ENCODE measurements around the gene PPP2R2B. TPM values are rescaled to one million over a fixed set of nuclear protein-coding genes. Genes with fewer than 3 reads are reported as not detected.

PPP2R2B gene
- total RNA-seq, 1 experiment from 2014 or later = not detected

DNA sequence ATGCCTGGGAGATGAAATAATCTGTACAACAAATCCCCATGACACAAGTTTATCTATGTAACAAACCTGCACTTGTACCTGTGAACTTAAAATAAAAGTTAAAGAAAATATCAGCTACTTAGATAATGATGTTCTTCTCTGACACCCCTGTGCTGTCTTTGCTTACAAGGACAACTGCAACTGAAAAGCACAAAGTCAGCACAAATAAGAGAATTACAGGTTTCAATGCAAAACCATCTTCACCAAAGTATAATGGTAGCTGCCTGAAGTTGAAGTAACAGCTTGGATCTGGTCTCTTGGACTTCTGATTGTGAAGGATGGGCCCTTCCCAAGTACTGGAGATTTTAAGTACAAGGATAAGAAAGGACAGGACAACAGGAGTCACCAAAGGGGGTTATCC is 45.6 kb upstream of the PPP2R2B start:
- intact Hi-C loops (cut with micrococcal nuclease) = no loop called here
- POLR2A ChIA-PET = no interaction called here
- TF ChIP-seq JUND (IDR thresholded peaks at IDR 0.05) (no peak), TCF7L2 (IDR thresholded peaks at IDR 0.05; ENCODE audit: borderline replicate concordance, extremely low read depth, insufficient read depth, insufficient read length) (no peak), CEBPB (IDR thresholded peaks at IDR 0.05; ENCODE audit: low read depth) (no peak), FOSL1 (IDR thresholded peaks at IDR 0.05; ENCODE audit: low read depth) (no peak), RAD21 (IDR thresholded peaks at IDR 0.05; ENCODE audit: low read depth) (no peak), ELF1 (IDR thresholded peaks at IDR 0.05; ENCODE audit: borderline replicate concordance, low read depth) (no peak), POLR2A (IDR thresholded peaks at IDR 0.05; ENCODE audit: borderline replicate concordance, extremely low read depth, insufficient read depth, insufficient read length) (no peak), SIN3A (IDR thresholded peaks at IDR 0.05; ENCODE audit: low read depth) (no peak), ZNF274 (IDR thresholded peaks at IDR 0.05; ENCODE audit: low read depth, low read length) (no peak), EGR1 (IDR thresholded peaks at IDR 0.05; ENCODE audit: low read depth) (no peak), SRF (IDR thresholded peaks at IDR 0.05; ENCODE audit: low read depth) (no peak), EZH2 (IDR thresholded peaks at IDR 0.05) (no peak), POLR2AphosphoS5 (IDR thresholded peaks at IDR 0.05; ENCODE audit: low read depth, low read length) (no peak), YY1 (IDR thresholded peaks at IDR 0.05; ENCODE audit: extremely low read depth, insufficient replicate concordance, low read depth, low read length) (no peak), EZH2phosphoT487 (IDR thresholded peaks at IDR 0.05; ENCODE audit: borderline replicate concordance) (no peak), SP1 (IDR thresholded peaks at IDR 0.05; ENCODE audit: low read depth) (no peak)
- TF ChIP-seq, protein P1, sequence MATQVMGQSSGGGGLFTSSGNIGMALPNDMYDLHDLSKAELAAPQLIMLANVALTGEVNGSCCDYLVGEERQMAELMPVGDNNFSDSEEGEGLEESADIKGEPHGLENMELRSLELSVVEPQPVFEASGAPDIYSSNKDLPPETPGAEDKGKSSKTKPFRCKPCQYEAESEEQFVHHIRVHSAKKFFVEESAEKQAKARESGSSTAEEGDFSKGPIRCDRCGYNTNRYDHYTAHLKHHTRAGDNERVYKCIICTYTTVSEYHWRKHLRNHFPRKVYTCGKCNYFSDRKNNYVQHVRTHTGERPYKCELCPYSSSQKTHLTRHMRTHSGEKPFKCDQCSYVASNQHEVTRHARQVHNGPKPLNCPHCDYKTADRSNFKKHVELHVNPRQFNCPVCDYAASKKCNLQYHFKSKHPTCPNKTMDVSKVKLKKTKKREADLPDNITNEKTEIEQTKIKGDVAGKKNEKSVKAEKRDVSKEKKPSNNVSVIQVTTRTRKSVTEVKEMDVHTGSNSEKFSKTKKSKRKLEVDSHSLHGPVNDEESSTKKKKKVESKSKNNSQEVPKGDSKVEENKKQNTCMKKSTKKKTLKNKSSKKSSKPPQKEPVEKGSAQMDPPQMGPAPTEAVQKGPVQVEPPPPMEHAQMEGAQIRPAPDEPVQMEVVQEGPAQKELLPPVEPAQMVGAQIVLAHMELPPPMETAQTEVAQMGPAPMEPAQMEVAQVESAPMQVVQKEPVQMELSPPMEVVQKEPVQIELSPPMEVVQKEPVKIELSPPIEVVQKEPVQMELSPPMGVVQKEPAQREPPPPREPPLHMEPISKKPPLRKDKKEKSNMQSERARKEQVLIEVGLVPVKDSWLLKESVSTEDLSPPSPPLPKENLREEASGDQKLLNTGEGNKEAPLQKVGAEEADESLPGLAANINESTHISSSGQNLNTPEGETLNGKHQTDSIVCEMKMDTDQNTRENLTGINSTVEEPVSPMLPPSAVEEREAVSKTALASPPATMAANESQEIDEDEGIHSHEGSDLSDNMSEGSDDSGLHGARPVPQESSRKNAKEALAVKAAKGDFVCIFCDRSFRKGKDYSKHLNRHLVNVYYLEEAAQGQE (IDR thresholded peaks at IDR 0.05; ENCODE audit: low read depth) = no peak
- TF ChIP-seq, protein P2, sequence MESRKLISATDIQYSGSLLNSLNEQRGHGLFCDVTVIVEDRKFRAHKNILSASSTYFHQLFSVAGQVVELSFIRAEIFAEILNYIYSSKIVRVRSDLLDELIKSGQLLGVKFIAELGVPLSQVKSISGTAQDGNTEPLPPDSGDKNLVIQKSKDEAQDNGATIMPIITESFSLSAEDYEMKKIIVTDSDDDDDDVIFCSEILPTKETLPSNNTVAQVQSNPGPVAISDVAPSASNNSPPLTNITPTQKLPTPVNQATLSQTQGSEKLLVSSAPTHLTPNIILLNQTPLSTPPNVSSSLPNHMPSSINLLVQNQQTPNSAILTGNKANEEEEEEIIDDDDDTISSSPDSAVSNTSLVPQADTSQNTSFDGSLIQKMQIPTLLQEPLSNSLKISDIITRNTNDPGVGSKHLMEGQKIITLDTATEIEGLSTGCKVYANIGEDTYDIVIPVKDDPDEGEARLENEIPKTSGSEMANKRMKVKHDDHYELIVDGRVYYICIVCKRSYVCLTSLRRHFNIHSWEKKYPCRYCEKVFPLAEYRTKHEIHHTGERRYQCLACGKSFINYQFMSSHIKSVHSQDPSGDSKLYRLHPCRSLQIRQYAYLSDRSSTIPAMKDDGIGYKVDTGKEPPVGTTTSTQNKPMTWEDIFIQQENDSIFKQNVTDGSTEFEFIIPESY (IDR thresholded peaks at IDR 0.05; ENCODE audit: extremely low read depth, insufficient replicate concordance, low read length) = no peak
- TF ChIP-seq, protein P3, sequence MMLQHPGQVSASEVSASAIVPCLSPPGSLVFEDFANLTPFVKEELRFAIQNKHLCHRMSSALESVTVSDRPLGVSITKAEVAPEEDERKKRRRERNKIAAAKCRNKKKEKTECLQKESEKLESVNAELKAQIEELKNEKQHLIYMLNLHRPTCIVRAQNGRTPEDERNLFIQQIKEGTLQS (IDR thresholded peaks at IDR 0.05) = no peak
- TF ChIP-seq, protein P4, sequence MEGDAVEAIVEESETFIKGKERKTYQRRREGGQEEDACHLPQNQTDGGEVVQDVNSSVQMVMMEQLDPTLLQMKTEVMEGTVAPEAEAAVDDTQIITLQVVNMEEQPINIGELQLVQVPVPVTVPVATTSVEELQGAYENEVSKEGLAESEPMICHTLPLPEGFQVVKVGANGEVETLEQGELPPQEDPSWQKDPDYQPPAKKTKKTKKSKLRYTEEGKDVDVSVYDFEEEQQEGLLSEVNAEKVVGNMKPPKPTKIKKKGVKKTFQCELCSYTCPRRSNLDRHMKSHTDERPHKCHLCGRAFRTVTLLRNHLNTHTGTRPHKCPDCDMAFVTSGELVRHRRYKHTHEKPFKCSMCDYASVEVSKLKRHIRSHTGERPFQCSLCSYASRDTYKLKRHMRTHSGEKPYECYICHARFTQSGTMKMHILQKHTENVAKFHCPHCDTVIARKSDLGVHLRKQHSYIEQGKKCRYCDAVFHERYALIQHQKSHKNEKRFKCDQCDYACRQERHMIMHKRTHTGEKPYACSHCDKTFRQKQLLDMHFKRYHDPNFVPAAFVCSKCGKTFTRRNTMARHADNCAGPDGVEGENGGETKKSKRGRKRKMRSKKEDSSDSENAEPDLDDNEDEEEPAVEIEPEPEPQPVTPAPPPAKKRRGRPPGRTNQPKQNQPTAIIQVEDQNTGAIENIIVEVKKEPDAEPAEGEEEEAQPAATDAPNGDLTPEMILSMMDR (IDR thresholded peaks at IDR 0.05 in 2 of 3, conservative IDR thresholded peaks at IDR 0.05 in 1 of 3; ENCODE audit: borderline replicate concordance in 1 of 3, insufficient read depth in 1 of 3, low read depth in 2 of 3, low read length in 2 of 3) = no peak
- Histone ChIP-seq H4K20me1 (ENCODE audit: insufficient read depth) (no peaks in the 10 kb centered on the region), H3K4me3 (replicated peaks in 1 of 2; ENCODE audit: low read depth in 1 of 2, low read length in 2 of 2) (no peak overlapping the region), H2AFZ (ENCODE audit: low read depth, low read length, poor library complexity, severe bottlenecking) (no peak overlapping the region), H3K36me3 (ENCODE audit: control insufficient read depth in 1 of 2, insufficient read depth in 2 of 2, low read length in 2 of 2) (no peaks in the 10 kb centered on the region), H3K4me1 (ENCODE audit: control insufficient read depth in 1 of 2, insufficient read depth in 2 of 2, low read length in 2 of 2) (no peaks in the 10 kb centered on the region), H3K9ac (ENCODE audit: low read length) (no peak overlapping the region), H3K27ac (ENCODE audit: low read depth, low read length) (no peak overlapping the region), H3K9me3 (ENCODE audit: control insufficient read depth in 1 of 2, insufficient read depth in 1 of 2, low read depth in 1 of 2, low read length in 2 of 2) (no peaks in the 10 kb centered on the region), H3K79me2 (ENCODE audit: insufficient read depth, low read length) (no peaks in the 10 kb centered on the region), H3K4me2 (ENCODE audit: low read length) (no peak overlapping the region), H3K27me3 (ENCODE audit: insufficient read depth, low read length) (0 out of 2 replicates have a peak, but pooled peaks cover 10% of the 10 kb centered on the region), H3K9me2 (ENCODE audit: insufficient read depth) (no peaks in the 10 kb centered on the region)
- no peak for DNase-seq (ENCODE audit: low read depth, low spot score)
- RAD21 ChIA-PET (ENCODE audit: low non-redundant PET in 1 of 2, low total read pairs in 2 of 2, uncharacterized antibody in 2 of 2, unreplicated experiment in 2 of 2) = no interaction called here
- CTCF ChIA-PET = no interaction called here
- ATAC-seq = no peak
- BruUV-seq (replicated peaks) = no TSS peak
